GM18520 (cell line): Measurements from ENCODE around the gene IFFO2.
"Not testable (repeated sequence)": the region's sequence is repeated elsewhere in the genome, so short reads cannot be mapped to it uniquely, and the experiment has no call there.

ENCODE experiments used
- ATAC-seq: cut with Tn5 transposase; IDR thresholded peaks from one replicate; pipeline ENCODE4 v1.9.1; 2021; ENCODE audit not compliant: unreplicated experiment

Gene IFFO2

GRCh38 chr1:18900303-18900841, 56.1 kb downstream of the IFFO2 start:
- ATAC-seq: no peak

GRCh38 chr1:18899363-18900049, 57.0 kb downstream of the IFFO2 start:
- ATAC-seq: no peak

- no peak for ATAC-seq
These were observed 57.9 kb downstream of the IFFO2 start for GRCh38 chr1:18898567-18898966.

- no peak for ATAC-seq
These were observed 61.2 kb downstream of the IFFO2 start for GRCh38 chr1:18895317-18895716.

- no peak for ATAC-seq
These were observed 63.4 kb downstream of the IFFO2 start for GRCh38 chr1:18893120-18893519.

- ATAC-seq: not testable (repeated sequence)
These were observed 64.6 kb downstream of the IFFO2 start for GRCh38 chr1:18891858-18892257.

- no peak for ATAC-seq
These were observed 65.1 kb downstream of the IFFO2 start for GRCh38 chr1:18891426-18891780.

- no peak for ATAC-seq
These were observed 65.6 kb downstream of the IFFO2 start for GRCh38 chr1:18890706-18891425.

GRCh38 chr1:18886003-18886335, 70.5 kb downstream of the IFFO2 start:
- ATAC-seq: no peak

- no peak for ATAC-seq
These were observed 71.0 kb downstream of the IFFO2 start for GRCh38 chr1:18885311-18886002.

GRCh38 chr1:18884727-18885126, 71.7 kb downstream of the IFFO2 start:
- ATAC-seq: no peak

- ATAC-seq: no peak
These were observed 72.1 kb downstream of the IFFO2 start for GRCh38 chr1:18884419-18884717.

GRCh38 chr1:18883636-18884418, 72.6 kb downstream of the IFFO2 start:
- no peak for ATAC-seq

- no peak for ATAC-seq
These were observed 73.4 kb downstream of the IFFO2 start for GRCh38 chr1:18883079-18883478.

GRCh38 chr1:18882486-18882885, 74.0 kb downstream of the IFFO2 start:
- ATAC-seq: no peak

- ATAC-seq: no peak
These were observed 74.6 kb downstream of the IFFO2 start for GRCh38 chr1:18881642-18882431.

GRCh38 chr1:18881164-18881563, 75.3 kb downstream of the IFFO2 start:
- no peak for ATAC-seq

GRCh38 chr1:18880585-18880984, 75.9 kb downstream of the IFFO2 start:
- no peak for ATAC-seq

GRCh38 chr1:18879791-18880309, 76.6 kb downstream of the IFFO2 start:
- no peak for ATAC-seq

GRCh38 chr1:18879215-18879790, 77.2 kb downstream of the IFFO2 start:
- ATAC-seq: no peak
